Ramos (cell line): Measurements from ENCODE around the gene SLC1A3.
"Not testable (repeated sequence)": the region's sequence is repeated elsewhere in the genome, so short reads cannot be mapped to it uniquely, and the experiment has no call there.

Experiments used
- in situ Hi-C: fragments of 300-500 bp; cut with MboI; formaldehyde crosslinking; loops from one replicate; pipeline ENCODE4 v1.14.3; 2022; ENCODE audit warnings: low sequenced_read_pairs; ENCODE audit not compliant: unreplicated experiment

The SLC1A3 gene

DNA sequence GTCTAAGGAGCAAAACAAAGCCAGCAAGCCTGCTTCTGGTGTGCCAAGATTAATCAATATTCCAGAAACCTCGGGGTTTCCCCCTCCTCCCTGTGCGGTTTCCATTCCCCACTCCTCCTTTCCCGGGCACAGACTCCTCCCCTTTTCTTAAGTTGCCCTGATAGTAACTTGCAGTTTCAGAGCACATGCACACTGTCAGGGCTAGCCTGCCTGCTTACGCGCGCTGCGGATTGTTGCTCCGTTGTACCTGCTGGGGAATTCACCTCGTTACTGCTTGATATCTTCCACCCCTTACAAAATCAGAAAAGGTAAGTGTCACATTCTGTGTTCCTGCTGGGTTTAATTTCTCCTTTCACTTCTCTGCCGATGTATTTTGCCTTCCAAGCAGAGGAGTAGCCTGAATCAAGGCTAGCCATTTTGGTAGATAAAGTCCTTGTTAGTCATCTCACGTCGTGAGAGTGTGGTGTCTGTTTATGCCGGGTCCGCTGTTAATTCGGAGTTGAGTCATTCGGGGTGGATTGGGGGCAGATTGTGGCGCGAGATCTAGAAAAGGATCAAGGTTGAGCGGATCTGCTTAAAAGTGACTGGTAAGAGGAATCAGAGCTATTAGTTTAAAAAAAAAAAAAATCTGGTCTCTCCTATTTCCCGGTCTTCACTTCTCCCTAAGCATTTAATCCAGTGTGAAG, at the start of gene SLC1A3:
Gene SLC1A3, plus strand, starts transcription at position 179 of the 686 bp plus-strand sequence. CDS start 1,818 bp downstream, outside the sequence.
- in situ Hi-C loops = no loop called here

DNA sequence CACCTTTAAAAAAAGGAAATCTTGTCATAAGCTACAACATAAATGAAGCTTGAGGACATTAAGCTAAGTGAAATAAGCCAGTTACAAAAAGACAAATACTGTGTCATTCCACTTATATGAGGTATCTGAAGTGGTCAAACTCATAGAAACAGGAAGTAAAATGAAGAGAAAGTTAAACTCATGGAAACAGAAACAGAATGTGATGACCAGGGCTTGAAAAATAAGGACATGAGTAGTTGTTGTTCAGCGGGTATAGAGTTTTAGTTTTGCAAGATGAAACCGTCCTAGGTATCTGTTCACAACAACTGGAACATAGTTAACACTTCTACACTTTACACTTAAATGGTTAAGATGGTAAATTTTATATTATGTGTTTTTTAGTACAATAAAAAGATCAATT, 47.8 kb upstream of the SLC1A3 start:
- in situ Hi-C loops = no loop called here

DNA sequence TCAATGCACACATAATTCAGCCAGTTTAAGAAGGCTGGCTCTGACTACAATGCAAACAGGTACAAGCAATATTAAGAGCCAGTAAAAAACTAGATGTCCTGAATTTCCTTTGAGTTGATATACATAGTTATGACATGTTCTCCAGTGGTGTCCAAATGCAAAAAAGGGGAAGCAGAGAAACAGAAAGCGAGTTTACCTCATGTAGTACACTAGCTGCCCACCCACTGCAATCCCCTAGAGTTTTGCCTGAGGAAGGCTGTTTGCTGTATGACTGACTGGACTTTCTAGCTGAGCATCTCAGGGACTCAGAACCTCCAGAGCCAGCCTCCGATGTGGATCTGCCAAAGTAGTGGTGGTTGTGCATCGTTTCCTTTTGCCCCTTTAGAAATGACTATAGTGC, 44.8 kb upstream of the SLC1A3 start:
- in situ Hi-C loops = no loop called here

DNA sequence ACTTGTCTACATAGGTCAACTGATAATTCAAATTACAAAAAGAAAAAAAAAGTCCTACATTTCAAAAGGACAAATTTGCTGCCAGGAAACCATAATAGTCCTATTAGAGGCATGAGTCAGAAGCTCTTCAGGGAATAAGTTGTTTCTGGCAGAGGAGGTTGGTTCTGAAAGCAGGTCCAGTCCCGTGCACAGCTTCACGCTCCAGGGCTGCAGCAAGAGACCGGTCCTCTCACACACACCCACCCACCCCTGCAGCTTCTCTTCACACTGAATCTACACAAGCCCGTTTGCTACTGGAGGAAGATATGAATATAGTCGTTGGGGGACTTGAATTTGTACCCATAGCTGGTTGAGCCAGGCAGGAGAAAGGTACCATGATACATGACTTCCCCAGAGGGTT, 36.9 kb upstream of the SLC1A3 start:
- in situ Hi-C loops = no loop called here

DNA sequence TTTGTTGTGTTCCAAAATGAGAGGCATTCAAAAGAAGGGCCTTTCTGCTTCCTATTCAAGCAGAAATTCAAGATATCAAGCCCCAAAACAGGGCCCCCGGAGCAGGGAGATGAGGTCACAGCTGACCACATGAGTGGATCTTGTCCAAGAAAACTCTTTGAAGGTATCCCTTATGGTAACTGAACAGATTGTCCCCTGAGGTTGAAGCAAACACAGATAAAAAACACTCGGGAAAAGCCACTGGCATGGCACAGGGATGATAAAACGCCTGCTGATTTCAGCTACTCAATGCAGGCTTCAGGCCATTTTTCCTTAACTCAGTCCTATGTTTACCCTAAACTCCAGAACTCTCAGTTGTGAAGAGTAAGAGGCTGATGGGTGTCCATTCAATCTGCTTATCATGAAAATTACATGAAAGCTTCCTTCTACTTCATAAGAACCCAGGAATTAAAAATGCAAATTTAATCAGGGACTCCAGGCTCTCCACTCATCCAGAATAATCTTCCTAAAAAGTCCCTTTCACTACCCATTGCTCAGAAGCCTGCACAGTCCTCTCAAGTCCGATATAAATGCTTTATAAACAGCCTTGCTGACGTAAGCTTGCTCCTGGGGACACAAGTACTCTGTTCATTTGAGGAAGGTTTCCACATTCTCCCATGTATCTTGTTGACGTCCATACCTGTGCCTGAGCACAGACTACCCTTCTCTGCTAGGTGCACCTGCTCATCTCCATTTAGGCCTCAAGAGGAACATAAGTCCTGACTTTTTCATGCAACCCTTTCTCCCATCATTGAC, 35.9 kb upstream of the SLC1A3 start:
- in situ Hi-C loops = no loop called here

DNA sequence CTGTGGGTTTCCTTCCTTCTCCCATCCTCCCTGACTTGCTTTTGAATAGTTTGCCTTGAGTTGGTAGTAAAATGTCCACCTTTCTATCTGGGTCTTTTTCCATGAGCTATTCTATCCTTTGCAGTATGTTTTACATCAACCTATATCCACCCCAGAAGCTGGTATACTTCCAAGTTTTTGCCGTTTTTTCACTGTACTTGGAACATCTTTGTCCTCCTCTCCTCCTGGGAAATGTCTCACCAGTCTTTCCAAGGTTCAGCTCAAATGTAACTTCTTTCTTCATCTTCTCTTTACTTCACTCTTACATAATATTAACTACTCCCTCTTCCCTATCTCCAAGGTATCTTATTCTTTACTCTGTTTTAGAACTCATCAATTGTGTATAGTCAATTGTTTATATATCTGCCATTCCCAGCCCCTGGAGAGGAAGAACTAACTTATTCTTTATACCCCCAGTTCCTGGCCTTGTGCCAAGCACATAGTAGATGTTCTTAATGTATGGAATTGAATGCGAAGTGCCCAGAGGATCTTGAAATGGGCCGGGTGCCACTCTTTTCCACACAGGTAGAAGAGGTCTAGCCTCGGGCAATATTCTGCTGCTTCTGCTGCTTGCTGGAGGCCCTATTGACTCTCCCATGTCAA, 34.9 kb upstream of the SLC1A3 start:
- in situ Hi-C loops = no loop called here

- in situ Hi-C loops = no loop called here
These were observed 33.0 kb upstream of the SLC1A3 start for GRCh38 chr5:36573438-36573837.

DNA sequence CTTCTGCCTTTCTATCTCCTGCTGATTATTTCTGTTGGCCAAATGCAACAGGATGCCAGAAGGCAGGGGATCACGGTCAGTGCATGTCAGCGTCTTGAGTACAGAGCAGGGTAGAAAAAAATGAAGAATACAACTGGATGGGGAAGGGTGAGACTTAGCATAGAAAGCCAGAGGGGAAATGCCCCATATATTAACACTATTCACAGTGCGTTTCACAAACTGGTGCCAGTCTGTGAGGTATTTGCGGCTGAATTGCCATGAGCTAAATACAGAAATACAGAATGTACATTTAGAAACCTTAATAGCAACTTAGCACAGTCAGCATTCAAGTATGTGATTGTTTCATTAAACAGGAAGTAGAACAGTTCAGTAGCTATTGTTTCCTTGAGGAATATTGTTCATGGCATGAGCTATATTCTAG, 31.0 kb upstream of the SLC1A3 start:
- in situ Hi-C loops = no loop called here

- in situ Hi-C loops = no loop called here
These were observed 29.7 kb upstream of the SLC1A3 start for GRCh38 chr5:36576721-36577120.

DNA sequence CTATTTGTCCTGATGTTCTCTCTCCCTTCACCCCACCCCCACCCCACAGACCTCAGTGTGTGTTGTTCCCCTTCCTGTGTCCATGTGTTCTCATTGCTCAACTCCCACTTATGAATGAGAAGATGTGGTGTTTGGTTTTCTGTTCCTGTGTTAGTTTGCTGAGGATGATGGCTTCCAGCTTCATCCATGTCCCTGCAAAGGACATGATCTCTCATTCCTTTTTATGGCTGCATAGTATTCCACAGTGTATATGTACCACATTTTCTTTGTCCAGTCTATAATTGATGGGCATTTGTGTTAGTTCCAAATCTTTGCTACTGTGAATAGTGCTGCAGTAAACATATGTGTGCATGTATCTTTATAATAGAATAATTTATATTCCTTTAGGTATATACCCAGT, 26.5 kb upstream of the SLC1A3 start:
- in situ Hi-C loops = not testable (repeated sequence)

GRCh38 chr5:36581070-36581469, 25.3 kb upstream of the SLC1A3 start:
- in situ Hi-C loops = no loop called here

DNA sequence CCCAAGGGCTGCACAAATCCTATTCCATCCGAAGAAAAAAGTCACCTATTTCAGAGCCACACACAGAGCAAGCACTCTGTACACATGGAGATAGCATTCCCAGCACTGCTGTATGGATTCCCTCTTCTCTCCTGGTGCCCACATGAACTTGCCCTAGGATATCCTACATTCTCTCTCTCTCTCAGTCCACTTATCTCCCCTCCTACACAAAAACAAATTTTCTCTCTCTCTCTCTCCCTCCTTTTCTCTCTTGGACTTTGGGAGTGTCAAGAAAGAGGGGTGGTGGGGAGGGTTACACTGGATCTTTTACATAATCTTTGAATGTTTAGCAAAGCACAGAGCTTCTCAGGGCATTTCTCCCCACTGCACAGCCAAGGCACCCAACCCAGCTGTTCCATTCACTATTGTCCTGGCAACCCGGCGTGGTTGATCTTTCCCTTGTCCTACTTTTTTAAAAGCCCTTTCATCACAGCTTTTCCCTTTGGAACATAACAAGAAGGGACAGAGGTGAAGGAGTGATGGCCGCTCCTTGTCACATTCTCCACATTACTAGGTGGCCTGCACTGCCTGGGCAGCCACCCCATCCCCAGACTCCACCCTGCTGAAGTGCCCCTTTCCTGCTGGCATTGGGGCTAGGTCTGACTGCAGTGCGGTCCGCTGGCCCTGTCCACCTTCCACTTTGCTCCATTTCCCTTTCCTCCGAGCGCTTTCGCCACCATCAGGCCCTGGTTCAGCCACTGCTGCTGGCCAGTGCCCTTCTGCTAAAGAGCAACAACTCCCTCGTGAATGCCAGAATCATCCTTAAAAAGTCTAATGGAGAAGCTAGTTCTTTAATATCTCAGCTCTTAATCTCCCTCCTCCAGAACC, 22.2 kb upstream of the SLC1A3 start:
- in situ Hi-C loops = no loop called here

GRCh38 chr5:36585701-36586100, 20.7 kb upstream of the SLC1A3 start:
- in situ Hi-C loops = no loop called here

GRCh38 chr5:36587354-36587753, 19.1 kb upstream of the SLC1A3 start:
- in situ Hi-C loops = no loop called here

- in situ Hi-C loops = not testable (repeated sequence)
These were observed 16.7 kb upstream of the SLC1A3 start for GRCh38 chr5:36589735-36590134.

DNA sequence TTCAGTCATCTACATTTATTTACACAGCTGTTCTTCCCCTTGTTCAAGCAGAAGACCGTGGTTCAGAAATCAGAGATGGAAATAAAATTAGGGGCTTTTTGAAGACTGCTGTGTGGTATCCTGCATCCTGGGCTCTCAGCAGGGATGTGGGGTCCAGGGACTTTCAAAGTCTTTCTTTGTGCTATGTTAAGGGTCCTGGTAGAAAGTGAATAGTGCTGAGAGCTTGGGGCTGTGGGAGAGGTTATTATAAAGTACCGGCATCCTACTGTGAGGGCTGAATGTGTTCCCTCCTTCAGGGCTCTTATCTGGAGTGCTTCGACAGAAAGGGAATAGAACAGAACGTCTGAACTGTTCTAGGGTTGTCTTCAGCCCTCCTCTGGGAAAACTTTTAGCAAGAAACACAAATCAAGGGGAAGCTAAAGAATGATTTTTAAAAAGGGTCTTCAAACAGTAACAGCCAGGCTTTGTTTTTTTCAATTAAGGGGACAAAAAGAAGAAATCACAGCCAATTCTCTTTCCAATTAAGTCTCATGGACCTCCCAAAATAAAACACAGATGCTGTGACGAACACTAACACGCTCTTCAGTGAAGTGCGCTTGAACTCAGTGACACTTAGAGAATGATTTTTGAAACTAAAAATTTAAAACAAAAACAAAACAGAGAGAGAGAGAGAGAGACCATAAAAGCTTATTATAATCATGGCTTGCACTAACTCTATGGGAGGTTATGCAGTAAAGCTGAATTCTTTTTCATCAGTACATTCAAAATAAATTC, 15.7 kb upstream of the SLC1A3 start:
- in situ Hi-C loops = no loop called here

GRCh38 chr5:36593867-36594266, 12.5 kb upstream of the SLC1A3 start:
- in situ Hi-C loops = no loop called here

DNA sequence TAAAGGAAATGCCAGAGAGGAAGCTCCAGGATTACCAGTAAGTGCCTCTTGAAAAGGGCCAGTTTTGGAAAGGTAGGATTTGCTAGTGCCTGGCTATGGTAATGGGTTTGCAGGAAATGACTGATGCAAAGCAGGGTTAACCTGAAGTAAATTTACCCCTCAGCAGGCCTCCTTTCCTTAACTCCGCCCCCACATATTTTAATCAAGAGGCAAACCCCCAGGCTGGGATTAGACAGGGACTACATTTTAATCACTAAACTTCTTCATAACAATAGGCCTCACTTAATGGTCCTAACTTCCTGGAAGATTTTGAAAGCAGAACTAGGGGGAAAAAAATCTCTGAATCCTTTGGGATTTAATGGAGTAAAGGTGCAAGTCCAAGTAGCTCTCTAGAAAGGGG, 10.2 kb upstream of the SLC1A3 start:
- in situ Hi-C loops = no loop called here

- in situ Hi-C loops = no loop called here
These were observed 9.7 kb upstream of the SLC1A3 start for GRCh38 chr5:36596756-36597155.

DNA sequence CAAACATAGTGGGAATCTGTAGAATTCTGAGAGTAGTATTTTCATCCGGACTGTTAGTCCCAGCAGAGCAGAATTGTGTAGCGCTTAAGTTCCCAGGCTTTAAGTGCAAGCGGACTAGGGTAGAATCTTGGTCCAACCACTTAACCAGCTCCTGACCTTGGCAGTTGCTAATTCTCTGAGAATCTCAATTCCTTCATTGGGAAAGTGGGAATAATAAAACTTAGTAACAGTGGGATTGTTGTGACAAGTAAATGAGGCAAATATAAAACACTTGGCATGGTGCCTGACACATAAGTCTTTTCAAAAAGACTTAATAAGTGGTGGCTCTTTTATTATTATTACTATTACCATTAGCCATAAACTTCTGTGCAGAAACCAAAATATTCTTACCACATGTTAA, 8.4 kb upstream of the SLC1A3 start:
- in situ Hi-C loops = no loop called here
